Measurements from ENCODE around the gene AKT2.

The AKT2 gene

GRCh38 chr19:40235238-40236025, 49.7 kb downstream of the AKT2 start:
- no peak for DNase-seq (ENCODE audit: low read depth)

GRCh38 chr19:40234429-40235237, 50.5 kb downstream of the AKT2 start:
- no peak for DNase-seq (ENCODE audit: low read depth)

- DNase-seq (ENCODE audit: low read depth) = no peak
These were observed 51.2 kb downstream of the AKT2 start for GRCh38 chr19:40233811-40234389.

- no peak for DNase-seq (ENCODE audit: low read depth)
These were observed 52.0 kb downstream of the AKT2 start for GRCh38 chr19:40232949-40233810.

- no peak for DNase-seq (ENCODE audit: low read depth)
These were observed 52.7 kb downstream of the AKT2 start for GRCh38 chr19:40232479-40232878.

- DNase-seq (ENCODE audit: low read depth) = no peak
These were observed 53.4 kb downstream of the AKT2 start for GRCh38 chr19:40231544-40232424.

- no peak for DNase-seq (ENCODE audit: low read depth)
These were observed 54.1 kb downstream of the AKT2 start for GRCh38 chr19:40231057-40231456.

- DNase-seq (ENCODE audit: low read depth) = no peak
These were observed 55.2 kb downstream of the AKT2 start for GRCh38 chr19:40229926-40230417.

GRCh38 chr19:40229484-40229883, 55.7 kb downstream of the AKT2 start:
- peak; percentile 16 for DNase-seq (ENCODE audit: low read depth)

GRCh38 chr19:40228863-40229262, 56.3 kb downstream of the AKT2 start:
- no peak for DNase-seq (ENCODE audit: low read depth)

GRCh38 chr19:40228346-40228745, 56.8 kb downstream of the AKT2 start:
- no peak for DNase-seq (ENCODE audit: low read depth)

- peak; percentile 21 for DNase-seq (ENCODE audit: low read depth)
These were observed 59.5 kb downstream of the AKT2 start for GRCh38 chr19:40225440-40226305.

- no peak for DNase-seq (ENCODE audit: low read depth)
These were observed 60.6 kb downstream of the AKT2 start for GRCh38 chr19:40224342-40225150.

GRCh38 chr19:40223135-40223822, 61.9 kb downstream of the AKT2 start:
- no peak for DNase-seq (ENCODE audit: low read depth)

- DNase-seq (ENCODE audit: low read depth) = peak; percentile 73
These were observed 63.1 kb downstream of the AKT2 start for GRCh38 chr19:40221858-40222619.

GRCh38 chr19:40220674-40221073, 64.5 kb downstream of the AKT2 start:
- no peak for DNase-seq (ENCODE audit: low read depth)

GRCh38 chr19:40219721-40220276, 65.3 kb downstream of the AKT2 start:
- DNase-seq (ENCODE audit: low read depth) = peak; percentile 11
